HepG2 (cell line): ENCODE data around the gene NUF2. TPM values are rescaled to one million over a fixed set of nuclear protein-coding genes. Genes with fewer than 3 reads are reported as not detected.

Source experiments
- ATAC-seq: fragments of 200-7000 bp; cut with Tn5 transposase; 3 replicates; pipeline ENCODE4 v1.9.1; 2020; ENCODE audit warnings: mild to moderate bottlenecking, moderate library complexity
- BruUV-seq: library from RNA; stranded (reverse); fragments of 400-500 nt; replicated peaks from 2 replicates; lab custom pipeline; 2021; lab: Mats Ljungman, UMichigan
- CTCF ChIA-PET: fragments of 300-600 bp; formaldehyde crosslinking; extraction: SDS; loops from one replicate; lab custom pipeline; 2021; ENCODE audit warnings: low total read pairs, inconsistent platforms, low intra/inter-chr PET ratio; lab: Yijun Ruan, JAX
- POLR2A ChIA-PET: fragments of 350-600 bp; sonication (Branson Sonifier 250); formaldehyde crosslinking; loops from one replicate; lab custom pipeline; 2020; ENCODE audit warnings: antibody characterized with exemption, inconsistent platforms; lab: Yijun Ruan, JAX
- DNase-seq: peaks from one replicate; pipeline ENCODE4 v3.0.0-alpha.2; 2015; ENCODE audit warnings: low spot score
- FAIRE-seq: peaks from 3 replicates; lab custom pipeline; 2011; peaks lifted over from hg19 to GRCh38; lab: Jason Lieb, UNC
- H2AFZ ChIP-seq: one replicate; pipeline ENCODE4 v1.6.1; 2011; ENCODE audit warnings: low read length, inconsistent platforms
- H3K27ac ChIP-seq: fragments of 300-600 bp; 3 replicates; pipeline ENCODE4 v1.8.0; 2011; ENCODE audit warnings: mixed run types, mild to moderate bottlenecking, mixed read lengths, low read length, inconsistent platforms; ENCODE audit not compliant: insufficient read depth; ENCODE audit errors: extremely low read length
- H3K27me3 ChIP-seq, 2 experiments: fragments of 200-600 bp in 1 of 2; 2 replicates in 1 of 2; 3 replicates in 1 of 2; pipeline versions ENCODE4 v1.6.0 to v1.8.0; 2011; ENCODE audit warnings: low read length in 2 of 2, mild to moderate bottlenecking in 2 of 2, moderate library complexity in 2 of 2, inconsistent platforms in 1 of 2; ENCODE audit not compliant: insufficient read depth in 2 of 2, control insufficient read depth in 1 of 2
- H3K36me3 ChIP-seq, 2 experiments: fragments of 200-600 bp in 1 of 2; replicated peaks in 1 of 2; 2 replicates in 1 of 2; 3 replicates in 1 of 2; pipeline versions ENCODE4 v1.5.1 to v1.8.0; 2011; ENCODE audit warnings: low read length in 2 of 2, inconsistent platforms in 1 of 2; ENCODE audit not compliant: insufficient read depth in 2 of 2, control insufficient read depth in 1 of 2
- H3K4me1 ChIP-seq: 2 replicates; pipeline ENCODE4 v1.5.1; 2012; ENCODE audit warnings: low read length, inconsistent platforms; ENCODE audit not compliant: insufficient read depth
- H3K4me2 ChIP-seq: 2 replicates; pipeline ENCODE4 v1.6.0; 2011; ENCODE audit warnings: low read depth, low read length, inconsistent platforms
- H3K4me3 ChIP-seq, 3 experiments: fragments of 200-600 bp in 1 of 3; sonication (generic), shearing (Covaris generic) in 1 of 3; replicated peaks in 1 of 3; 2 replicates each; pipeline ENCODE4 v1.5.1; 2011 to 2016; ENCODE audit warnings: low read length in 3 of 3, inconsistent platforms in 2 of 3, low read depth in 2 of 3, mild to moderate bottlenecking in 2 of 3, control low read depth in 1 of 3, mixed read lengths in 1 of 3; ENCODE audit not compliant: insufficient read depth in 1 of 3
- H3K79me2 ChIP-seq: one replicate; pipeline ENCODE4 v1.6.1; 2011; ENCODE audit warnings: low read length, inconsistent platforms; ENCODE audit not compliant: insufficient read depth
- H3K9ac ChIP-seq: 2 replicates; pipeline ENCODE4 v1.6.0; 2011; ENCODE audit warnings: mild to moderate bottlenecking, low read depth, low read length, inconsistent platforms; ENCODE audit not compliant: insufficient read depth
- H3K9me3 ChIP-seq: 2 replicates; pipeline ENCODE4 v1.5.1; 2012; ENCODE audit warnings: mild to moderate bottlenecking, low read length
- H4K20me1 ChIP-seq: 2 replicates; pipeline ENCODE4 v1.6.0; 2011; ENCODE audit warnings: inconsistent platforms, mild to moderate bottlenecking, low read length, moderate library complexity; ENCODE audit not compliant: insufficient read depth
- HDAC6 ChIP-seq: fragments of 200-600 bp; sonication (generic); IDR thresholded peaks from 2 replicates; pipeline ENCODE4 v1.7.0; 2017; ENCODE audit warnings: mild to moderate bottlenecking, antibody characterized with exemption, low read length, low read depth
- PHF5A ChIP-seq: IDR thresholded peaks from one replicate; pipeline ENCODE4 v1.6.1; 2018; ENCODE audit warnings: low read depth, missing genetic modification reagents; ENCODE audit not compliant: unreplicated experiment
- ZFP1 ChIP-seq: IDR thresholded peaks from 2 replicates; pipeline ENCODE4 v1.6.1; 2016
- ZFY ChIP-seq: sonication (generic); formaldehyde crosslinking; IDR thresholded peaks from 2 replicates; pipeline ENCODE4 v1.4.0; 2020; ENCODE audit warnings: missing genetic modification reagents
- ZNF274 ChIP-seq: sonication (generic); formaldehyde crosslinking; IDR thresholded peaks from 2 replicates; pipeline ENCODE4 v1.5.1; 2020; ENCODE audit warnings: mild to moderate bottlenecking, missing genetic modification reagents
- ZNF552 ChIP-seq: sonication (generic); formaldehyde crosslinking; IDR thresholded peaks from 2 replicates; pipeline ENCODE4 v1.9.0; 2022; ENCODE audit warnings: missing genetic modification reagents, mild to moderate bottlenecking, borderline replicate concordance
- WGBS: methylation state at CpG from one replicate; pipeline ENCODE4 v1.1.6; 2017; ENCODE audit warnings: low lambda C conversion rate; 5-methylcytosine and 5-hydroxymethylcytosine counted together
- in situ Hi-C: cut with HindIII; loops from 2 replicates; pipeline ENCODE4 v1.10.0; 2017; ENCODE audit warnings: low pct_unique_long_range_greater_than_20kb; ENCODE audit not compliant: extremely low pct_ligation_motif_present
- intact Hi-C: fragments of 100-400 bp; cut with micrococcal nuclease; formaldehyde crosslinking; loops from one replicate; pipeline ENCODE4 v1.10.0; 2022; ENCODE audit not compliant: unreplicated experiment
- polyA plus RNA-seq, 8 experiments: library from polyadenylated mRNA; depleted of rRNA in 3 of 8; stranded (reverse) in 7 of 8; unstranded in 1 of 8; fragments of >200 nt; fragmentation: Illumina TruSeq in 4 of 8; extraction: Trizol in 4 of 8; gene quantifications; 2 replicates each; pipeline versions ENCODE4 v1.2.1 to v1.2.3, GENCODE V29; 2011 to 2016; ENCODE audit warnings: low read depth in 4 of 8, missing spikeins in 1 of 8, mixed read lengths in 1 of 8; ENCODE audit not compliant: insufficient read depth in 1 of 8
- total RNA-seq, 5 experiments: library from RNA; depleted of rRNA; stranded (reverse); fragments of >200 nt; fragmentation: Illumina TruSeq; extraction: Trizol; gene quantifications; 2 replicates each; pipeline ENCODE4 v1.2.3, GENCODE V29; 2016; ENCODE audit warnings: low read depth in 1 of 5
- TF ChIP-seq, protein P1 (sequence below): IDR thresholded peaks from 2 replicates; pipeline ENCODE4 v1.6.1; 2016; ENCODE audit warnings: missing compliant biosample characterization, missing genetic modification reagents, borderline replicate concordance
- TF ChIP-seq, protein P2 (sequence below): sonication (generic); formaldehyde crosslinking; IDR thresholded peaks from 2 replicates; pipeline ENCODE4 v1.5.0; 2020; ENCODE audit warnings: mild to moderate bottlenecking, missing genetic modification reagents, borderline replicate concordance

Gene NUF2
- total and polyA plus RNA-seq, 2 of the 13 experiments (the other 11 are each of a cell fraction or from before 2014, with no cell fraction given) = 26.0 to 39.4 TPM

DNA sequence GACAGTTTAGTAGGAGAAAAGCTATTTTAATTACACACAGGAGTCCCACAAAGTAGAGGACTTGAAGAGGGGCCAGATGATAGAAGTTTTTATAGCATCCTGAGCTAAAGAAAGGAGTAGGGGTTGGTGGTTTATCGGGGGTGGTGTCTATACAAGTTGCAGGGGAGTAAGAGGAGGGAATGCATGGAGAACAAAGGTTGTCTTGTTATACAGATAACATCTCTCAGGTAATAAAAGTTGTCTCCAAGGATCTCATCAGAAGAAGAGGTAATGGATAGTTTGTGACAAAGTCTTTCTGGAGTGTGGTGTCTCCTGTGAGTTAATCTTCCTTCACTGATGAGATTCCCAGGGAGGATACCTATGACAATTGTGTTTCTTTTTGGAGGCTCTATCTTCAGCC, 23.4 kb upstream of the NUF2 start:
- intact Hi-C loops = no loop called here
- TF ChIP-seq, protein P1, sequence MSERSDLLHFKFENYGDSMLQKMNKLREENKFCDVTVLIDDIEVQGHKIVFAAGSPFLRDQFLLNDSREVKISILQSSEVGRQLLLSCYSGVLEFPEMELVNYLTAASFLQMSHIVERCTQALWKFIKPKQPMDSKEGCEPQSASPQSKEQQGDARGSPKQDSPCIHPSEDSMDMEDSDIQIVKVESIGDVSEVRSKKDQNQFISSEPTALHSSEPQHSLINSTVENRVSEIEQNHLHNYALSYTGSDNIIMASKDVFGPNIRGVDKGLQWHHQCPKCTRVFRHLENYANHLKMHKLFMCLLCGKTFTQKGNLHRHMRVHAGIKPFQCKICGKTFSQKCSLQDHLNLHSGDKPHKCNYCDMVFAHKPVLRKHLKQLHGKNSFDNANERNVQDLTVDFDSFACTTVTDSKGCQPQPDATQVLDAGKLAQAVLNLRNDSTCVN (CRISPR knock-in tag) = no peak
- TF ChIP-seq ZNF274 (no peak), PHF5A (no peak), ZFP1 (CRISPR knock-in tag) (no peak), HDAC6 (no peak), ZNF552 (CRISPR knock-in tag) (no peak), ZFY (CRISPR knock-in tag) (no peak)
- TF ChIP-seq, protein P2, sequence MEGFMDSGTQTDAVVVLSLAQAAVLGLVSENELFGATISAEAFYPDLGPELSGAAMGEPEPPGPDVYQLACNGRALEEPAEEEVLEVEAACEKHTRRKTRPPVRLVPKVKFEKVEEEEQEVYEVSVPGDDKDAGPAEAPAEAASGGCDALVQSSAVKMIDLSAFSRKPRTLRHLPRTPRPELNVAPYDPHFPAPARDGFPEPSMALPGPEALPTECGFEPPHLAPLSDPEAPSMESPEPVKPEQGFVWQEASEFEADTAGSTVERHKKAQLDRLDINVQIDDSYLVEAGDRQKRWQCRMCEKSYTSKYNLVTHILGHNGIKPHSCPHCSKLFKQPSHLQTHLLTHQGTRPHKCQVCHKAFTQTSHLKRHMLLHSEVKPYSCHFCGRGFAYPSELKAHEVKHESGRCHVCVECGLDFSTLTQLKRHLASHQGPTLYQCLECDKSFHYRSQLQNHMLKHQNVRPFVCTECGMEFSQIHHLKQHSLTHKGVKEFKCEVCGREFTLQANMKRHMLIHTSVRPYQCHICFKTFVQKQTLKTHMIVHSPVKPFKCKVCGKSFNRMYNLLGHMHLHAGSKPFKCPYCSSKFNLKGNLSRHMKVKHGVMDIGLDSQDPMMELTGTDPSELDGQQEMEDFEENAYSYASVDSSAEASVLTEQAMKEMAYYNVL (CRISPR knock-in tag) = no peak
- TF ChIP-seq, all 625 proteins: peak for 0
- Histone ChIP-seq H3K4me1 (no peaks in the 10 kb centered on the region), H3K79me2 (no peaks in the 10 kb centered on the region), H3K4me3 (no peak overlapping the region), H3K9ac (no peak overlapping the region), H4K20me1 (no peaks in the 10 kb centered on the region), H3K4me2 (no peak overlapping the region), H3K9me3 (no peaks in the 10 kb centered on the region), H2AFZ (no peak overlapping the region), H3K36me3 (no peaks in the 10 kb centered on the region), H3K27ac (no peak overlapping the region), H3K27me3 (no peaks in the 10 kb centered on the region)
- BruUV-seq = no TSS peak
- DNase-seq (no peak), FAIRE-seq (no peak), ATAC-seq (no peak)
- CTCF ChIA-PET = no interaction called here
- no CpG with 5 or more reads among the region's 1 CpG for WGBS
- in situ Hi-C loops = no loop called here
- POLR2A ChIA-PET = no interaction called here
